Thymus (tissue), 11 donors: ENCODE measurements around the gene CRNKL1. TPM values are rescaled to one million over a fixed set of nuclear protein-coding genes. Genes with fewer than 3 reads are reported as not detected.
"Not testable (repeated sequence)": the region's sequence is repeated elsewhere in the genome, so short reads cannot be mapped to it uniquely, and the experiment has no call there.

Experiments used
- DNase-seq, 9 donors: peaks; one replicate each; pipeline ENCODE4 v3.0.0-alpha.2; 2013; ENCODE audit warnings: low spot score in 9 of 9, low read depth in 6 of 9, missing footprints in 1 of 9
- H3K27ac ChIP-seq, 2 donors: one replicate each; pipeline ENCODE4 v1.5.1; 2013; ENCODE audit warnings: control low read depth in 1 of 2, low read depth in 1 of 2, low read length in 1 of 2, mild to moderate bottlenecking in 1 of 2, moderate library complexity in 1 of 2
- H3K27me3 ChIP-seq, 2 donors: one replicate each; pipeline ENCODE4 v1.5.1; 2013; ENCODE audit warnings: low read length in 1 of 2; ENCODE audit not compliant: control insufficient read depth in 2 of 2, insufficient read depth in 1 of 2
- H3K36me3 ChIP-seq, 2 donors: one replicate each; pipeline ENCODE4 v1.5.1; 2013; ENCODE audit warnings: low read length in 1 of 2, mild to moderate bottlenecking in 1 of 2, moderate library complexity in 1 of 2; ENCODE audit not compliant: control insufficient read depth in 2 of 2, insufficient read depth in 2 of 2
- H3K4me1 ChIP-seq, 2 donors: one replicate each; pipeline ENCODE4 v1.5.1; 2013; ENCODE audit warnings: low read length in 2 of 2; ENCODE audit not compliant: control insufficient read depth in 2 of 2, insufficient read depth in 2 of 2
- H3K4me3 ChIP-seq, 2 donors: one replicate each; pipeline ENCODE4 v1.5.1; 2013; ENCODE audit warnings: low read length in 2 of 2, control low read depth in 1 of 2, mild to moderate bottlenecking in 1 of 2
- H3K9me3 ChIP-seq, 2 donors: one replicate each; pipeline ENCODE4 v1.5.1; 2013; ENCODE audit warnings: low read length in 1 of 2, mild to moderate bottlenecking in 1 of 2; ENCODE audit not compliant: control insufficient read depth in 2 of 2, insufficient read depth in 1 of 2
- WGBS: extraction: QIAGEN DNeasy Blood & Tissue Kit; methylation state at CpG from one replicate; pipeline ENCODE4 v1.1.7; 2013; 5-methylcytosine and 5-hydroxymethylcytosine counted together
- polyA plus RNA-seq: library from polyadenylated mRNA; stranded (reverse); fragments of 200-250 nt; gene quantifications from one replicate; pipeline ENCODE4 v1.2.3, GENCODE V29; 2013
- total RNA-seq: library from RNA; stranded (reverse); fragments of 120-200 nt; gene quantifications from one replicate; pipeline ENCODE4 v1.2.4, GENCODE V29; 2013
- donor health status: healthy.

The CRNKL1 gene
- total and polyA plus RNA-seq, 2 donors: 27.7 to 30.4 TPM

- WGBS: 87% methylated on average over 6 of the region's 6 CpGs
- H3K27ac ChIP-seq: peak overlapping the region; percentile 18 to 38
- not testable (repeated sequence) for H3K36me3 ChIP-seq, DNase-seq, H3K9me3 ChIP-seq, H3K4me3 ChIP-seq, H3K4me1 ChIP-seq, H3K27me3 ChIP-seq
Measured at GRCh38 chr20:20003955-20004322, 48.3 kb downstream of the CRNKL1 start.

- Histone ChIP-seq H3K36me3 (no peaks in the 10 kb centered on the region), H3K9me3 (no peaks in the 10 kb centered on the region), H3K27me3 (peaks cover 0 to 9% of the 10 kb centered on the region in 2 donors), H3K4me1 (no peaks in the 10 kb centered on the region), H3K27ac (peak overlapping the region; percentile 18 to 38), H3K4me3 (no peak overlapping the region)
- no peak for DNase-seq
- 33% methylated on average over 23 of the region's 23 CpGs for WGBS
Measured at GRCh38 chr20:20003031-20003954, 49.0 kb downstream of the CRNKL1 start.

- Histone ChIP-seq H3K27ac (no peak overlapping the region), H3K36me3 (no peaks in the 10 kb centered on the region), H3K9me3 (no peaks in the 10 kb centered on the region), H3K4me3 (no peak overlapping the region), H3K27me3 (peaks cover 0 to 9% of the 10 kb centered on the region in 2 donors), H3K4me1 (no peaks in the 10 kb centered on the region)
- WGBS: 77% methylated on average over 9 of the region's 9 CpGs
- no peak for DNase-seq
Measured at GRCh38 chr20:20002101-20002998, 49.9 kb downstream of the CRNKL1 start.

GRCh38 chr20:20000211-20000968, 51.9 kb downstream of the CRNKL1 start:
- Histone ChIP-seq H3K27me3 (peaks cover 0 to 9% of the 10 kb centered on the region in 2 donors), H3K9me3 (no peaks in the 10 kb centered on the region), H3K4me1 (no peaks in the 10 kb centered on the region), H3K4me3 (no peak overlapping the region), H3K36me3 (no peaks in the 10 kb centered on the region), H3K27ac (no peak overlapping the region)
- no peak for DNase-seq
- WGBS: 83% methylated on average over 14 of the region's 14 CpGs

GRCh38 chr20:19998990-19999705, 53.1 kb downstream of the CRNKL1 start:
- H3K27me3 ChIP-seq: peaks cover 0 to 9% of the 10 kb centered on the region in 2 donors
- H3K9me3 ChIP-seq: no peaks in the 10 kb centered on the region
- peaks cover 0 to under 1% of the 10 kb centered on the region in 2 donors for H3K4me1 ChIP-seq
- no peak overlapping the region for H3K4me3 ChIP-seq
- H3K36me3 ChIP-seq: no peaks in the 10 kb centered on the region
- H3K27ac ChIP-seq: no peak overlapping the region
- no peak for DNase-seq
- 84% methylated on average over 7 of the region's 7 CpGs for WGBS

- WGBS: 81% methylated on average over 9 of the region's 9 CpGs
- Histone ChIP-seq H3K9me3 (no peaks in the 10 kb centered on the region), H3K27ac (no peak overlapping the region), H3K4me1 (peaks cover 0 to 9% of the 10 kb centered on the region in 2 donors), H3K36me3 (no peaks in the 10 kb centered on the region), H3K27me3 (no peaks in the 10 kb centered on the region), H3K4me3 (no peak overlapping the region)
- no peak for DNase-seq
Measured at GRCh38 chr20:19996917-19997316, 55.3 kb downstream of the CRNKL1 start.

GRCh38 chr20:19996222-19996621, 56.0 kb downstream of the CRNKL1 start:
- WGBS: 95% methylated on average over 8 of the region's 8 CpGs
- Histone ChIP-seq H3K4me1 (peaks cover 0 to 9% of the 10 kb centered on the region in 2 donors), H3K4me3 (no peak overlapping the region), H3K9me3 (no peaks in the 10 kb centered on the region), H3K27ac (no peak overlapping the region), H3K36me3 (no peaks in the 10 kb centered on the region), H3K27me3 (no peaks in the 10 kb centered on the region)
- no peak for DNase-seq

- Histone ChIP-seq H3K9me3 (no peaks in the 10 kb centered on the region), H3K4me1 (peaks cover 0 to 9% of the 10 kb centered on the region in 2 donors), H3K27me3 (no peaks in the 10 kb centered on the region), H3K36me3 (no peaks in the 10 kb centered on the region), H3K4me3 (no peak overlapping the region), H3K27ac (no peak overlapping the region)
- peak in 4 of 9 donors; percentile 15 to 43 (median 29) for DNase-seq
- 50% methylated on average over 5 of the region's 5 CpGs for WGBS
Measured at GRCh38 chr20:19995220-19995863, 56.9 kb downstream of the CRNKL1 start.
